HG02981 (cell line): ENCODE measurements around the gene TBP.

Experiments used
- ATAC-seq: cut with Tn5 transposase; IDR thresholded peaks from one replicate; pipeline ENCODE4 v1.9.1; 2021; ENCODE audit warnings: mild to moderate bottlenecking, moderate library complexity; ENCODE audit not compliant: unreplicated experiment

TBP gene

DNA sequence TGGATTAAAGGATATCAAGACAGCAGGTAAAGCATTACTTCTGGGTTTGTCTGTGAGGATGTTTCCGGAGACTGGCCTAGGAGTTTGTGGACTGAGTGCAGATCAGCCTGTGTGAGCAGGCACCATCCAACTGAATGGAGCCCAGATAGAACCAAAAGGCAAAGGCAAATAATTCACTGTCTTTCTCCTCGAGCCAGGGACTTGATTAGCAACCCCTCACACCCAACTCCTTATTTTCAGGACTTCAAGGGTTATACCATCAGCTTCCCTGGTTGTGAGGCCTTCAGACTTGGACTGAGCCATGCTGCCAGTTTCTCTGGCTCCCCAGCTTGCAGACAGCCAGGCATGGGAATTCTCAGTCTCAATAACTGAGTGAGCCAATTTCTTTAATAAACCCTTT lies 20.4 kb upstream of the TBP start:
- no peak for ATAC-seq

DNA sequence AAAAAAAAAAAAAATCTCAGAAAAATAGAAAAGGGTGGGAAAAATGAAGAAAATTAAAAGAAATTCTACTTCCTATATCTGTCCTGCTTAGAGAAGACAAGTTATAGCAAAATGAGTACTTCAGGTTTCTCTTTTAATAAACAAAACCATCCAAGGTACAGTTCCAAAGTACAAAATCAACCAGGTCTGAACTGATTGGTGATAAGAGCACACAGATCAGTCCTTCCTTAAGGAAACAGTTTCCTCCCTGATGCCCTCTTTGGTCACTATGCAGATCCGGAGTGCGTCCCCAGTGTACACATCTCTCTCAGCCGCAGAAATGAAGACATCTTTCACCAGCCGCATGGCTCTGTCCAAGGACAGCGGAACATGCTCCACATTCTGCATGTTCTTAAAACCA lies 19.2 kb upstream of the TBP start:
- ATAC-seq: no peak

DNA sequence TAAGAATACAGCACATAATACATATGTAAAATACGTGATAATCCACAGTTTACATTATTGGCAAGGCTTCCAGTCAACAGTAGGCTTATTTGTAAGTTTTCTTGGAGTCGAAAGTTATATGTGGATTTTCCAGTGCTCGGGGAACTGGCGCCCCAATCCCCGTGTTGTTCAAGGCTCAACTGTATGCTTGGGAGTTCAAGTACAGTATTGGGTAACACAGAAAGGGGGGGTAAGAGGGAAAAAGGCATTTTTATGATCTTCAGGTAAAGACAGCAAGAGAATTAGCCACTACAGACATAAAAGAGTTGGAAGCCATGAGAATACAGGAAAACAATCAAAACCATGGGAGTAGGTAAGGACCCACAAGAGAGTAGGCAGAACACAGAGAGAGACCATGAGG lies 17.5 kb upstream of the TBP start:
- ATAC-seq: no peak

DNA sequence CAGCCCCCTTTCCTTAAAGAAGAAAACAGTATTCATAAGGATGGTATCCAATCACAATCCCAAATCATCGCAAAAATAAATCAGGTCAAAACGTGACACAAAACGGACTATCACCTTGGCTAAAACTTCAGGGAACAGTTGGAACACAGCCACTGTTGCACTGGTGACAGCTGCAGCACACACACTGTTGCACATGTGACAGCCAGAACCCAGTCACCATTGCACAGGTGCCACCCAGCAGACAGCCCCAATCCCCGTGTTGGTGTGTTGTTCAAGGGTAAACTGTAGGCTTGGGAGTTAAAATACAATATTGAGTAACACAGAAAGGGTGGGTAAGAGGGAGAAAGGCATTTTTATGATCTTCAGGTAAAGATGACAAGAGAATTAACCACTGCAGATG lies 16.8 kb upstream of the TBP start:
- ATAC-seq: no peak

DNA sequence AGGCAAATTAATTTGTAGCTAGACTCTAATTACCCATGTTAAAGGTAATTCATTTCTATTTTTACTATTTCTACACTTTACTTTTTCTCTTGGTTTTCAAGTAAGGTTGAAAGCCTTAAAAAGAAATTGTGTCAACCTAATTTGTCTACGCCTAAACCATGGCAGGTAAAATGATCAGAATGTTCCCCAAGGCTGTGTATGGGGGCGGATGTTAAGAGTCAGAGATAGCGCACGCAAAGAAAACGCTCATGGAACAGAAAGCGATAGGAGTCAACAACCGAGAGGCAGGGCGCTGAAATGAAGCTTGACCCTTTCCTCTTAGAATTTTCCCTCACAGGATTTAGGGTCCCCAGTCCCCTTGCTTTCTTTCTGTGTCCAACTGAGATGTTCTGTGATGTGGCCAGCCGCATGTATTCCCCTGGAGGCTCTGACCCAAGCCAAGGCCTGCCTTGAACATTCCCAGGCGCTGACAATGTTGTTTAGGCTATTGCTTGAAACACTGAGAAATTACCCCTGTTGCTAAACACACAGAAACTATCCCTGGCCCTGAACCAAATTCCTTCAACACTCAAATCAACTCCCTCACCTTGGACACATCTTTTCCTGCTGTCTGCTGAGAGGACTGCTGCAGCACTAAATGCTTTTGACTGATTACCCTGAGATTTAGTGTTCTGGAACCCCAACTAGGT lies 12.0 kb upstream of the TBP start:
- ATAC-seq: no peak

DNA sequence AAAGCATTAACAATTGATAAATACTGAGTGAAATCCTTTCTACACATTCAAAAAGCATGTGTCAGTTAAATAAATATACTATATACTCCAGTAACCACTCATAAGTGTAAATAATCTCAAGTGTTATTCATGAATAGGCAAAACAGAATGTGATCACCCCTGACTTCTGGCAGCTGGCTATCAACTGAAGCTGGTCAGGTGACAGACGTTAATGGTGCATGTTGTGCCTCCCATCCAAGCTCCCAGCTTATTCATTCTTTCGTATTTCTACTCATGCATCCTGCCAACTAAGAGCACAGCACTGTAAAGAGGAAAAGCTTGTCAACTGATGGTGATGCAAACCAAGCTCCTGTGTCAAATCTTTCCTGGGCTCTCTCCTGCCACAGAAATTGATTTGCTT lies 8.8 kb upstream of the TBP start:
- no peak for ATAC-seq

DNA sequence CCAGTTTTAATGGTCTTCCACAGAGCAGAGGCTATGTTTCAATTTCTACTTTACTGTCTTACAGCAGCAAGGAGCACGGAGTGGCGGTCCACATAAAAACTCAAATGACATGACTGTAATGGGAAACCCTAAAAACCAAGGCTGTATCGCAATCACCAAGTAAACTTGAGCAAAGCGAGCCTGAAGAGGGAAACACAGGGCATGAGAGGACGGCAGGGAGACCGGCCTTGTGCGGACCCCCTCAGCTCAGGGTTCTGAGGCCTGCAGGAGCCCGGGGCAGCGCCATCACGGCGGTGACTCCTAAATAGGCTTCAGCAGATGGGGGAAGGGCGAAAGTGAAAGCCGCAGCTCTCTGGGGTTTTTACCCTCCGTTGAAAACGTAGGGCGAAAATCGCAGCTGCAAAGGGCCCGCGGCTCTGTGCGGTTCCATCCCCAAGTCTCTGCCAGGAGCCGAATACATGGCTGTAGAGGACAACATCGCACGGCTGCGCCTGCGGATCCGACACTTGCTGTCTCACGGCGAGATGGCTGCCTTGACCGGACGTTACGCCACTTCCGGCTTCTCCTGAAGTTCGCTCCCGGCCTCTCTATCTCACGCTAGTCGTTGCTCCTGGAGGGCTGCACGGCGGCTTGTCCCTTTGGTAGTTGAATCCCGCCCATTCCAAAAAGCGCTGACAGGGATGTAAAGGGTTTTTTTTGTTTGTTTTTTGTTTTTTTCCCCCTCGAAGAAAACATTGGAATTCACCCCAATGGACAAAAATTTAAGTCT lies 1.2 kb upstream of the TBP start, which contains the start of gene PSMB1:
TSS of gene PSMB1 (minus strand) at position 543 of the 769 bp plus-strand sequence. CDS start at position 478, 65 bp downstream.
- ATAC-seq: peak; percentile 52

DNA sequence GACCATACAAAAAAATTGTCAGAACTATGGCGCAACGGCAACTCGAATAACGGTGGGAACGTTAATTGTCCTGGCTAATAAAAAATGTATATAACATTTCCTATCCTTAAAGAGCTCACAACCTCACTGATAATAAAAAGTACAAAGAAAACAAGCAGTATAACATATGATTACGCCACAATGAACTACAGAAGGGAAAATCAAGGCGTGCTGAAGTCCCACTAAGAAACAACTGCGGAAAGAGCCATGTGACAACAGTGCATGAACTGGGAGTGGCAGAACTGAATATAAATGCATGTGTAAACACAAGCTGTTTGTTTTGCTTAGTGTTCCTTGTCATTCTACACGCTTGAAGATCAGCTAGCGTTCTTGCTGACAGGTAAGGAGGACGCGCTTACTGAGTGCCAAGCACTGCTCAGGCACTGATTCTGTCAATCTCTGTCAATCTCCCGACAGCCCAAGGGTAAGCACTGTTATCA lies 596 bp upstream of the TBP start:
- peak; percentile 32 for ATAC-seq

DNA sequence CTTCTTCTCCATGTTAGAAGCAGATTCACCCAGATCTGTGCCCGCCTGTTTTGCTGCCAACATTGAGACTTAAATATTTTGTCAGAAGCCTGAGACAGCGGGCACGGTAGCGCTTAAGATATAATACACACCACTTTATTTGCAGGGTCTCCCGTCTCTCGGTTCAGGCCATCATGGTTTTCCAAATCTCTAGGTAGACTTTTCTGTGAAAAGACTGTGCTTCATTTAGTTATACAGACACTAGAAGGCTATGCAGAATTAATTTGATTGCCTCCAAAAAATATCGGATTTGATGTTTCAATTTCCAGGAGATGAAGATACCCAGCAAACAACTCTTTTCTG lies 598 bp downstream of the TBP start:
- ATAC-seq: no peak

DNA sequence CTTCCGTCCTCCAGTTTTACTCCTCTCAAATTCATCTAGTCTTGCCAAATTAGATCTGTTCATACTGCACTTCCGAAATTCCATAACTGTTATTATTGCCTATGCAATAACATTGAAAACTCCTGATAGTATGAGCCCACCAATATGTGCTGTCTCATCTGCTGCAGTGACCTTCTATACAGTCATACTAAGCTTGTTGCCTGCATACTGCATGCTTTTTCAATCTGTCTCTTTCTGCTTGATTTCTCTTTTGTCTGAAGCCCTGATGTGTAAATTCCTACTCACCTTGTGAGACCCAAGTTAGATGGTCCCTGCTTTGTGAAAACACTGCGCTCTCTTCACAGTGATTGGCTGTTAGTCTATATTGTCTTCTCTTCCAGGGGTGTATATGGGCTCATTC lies 1.1 kb downstream of the TBP start:
- ATAC-seq: no peak

DNA sequence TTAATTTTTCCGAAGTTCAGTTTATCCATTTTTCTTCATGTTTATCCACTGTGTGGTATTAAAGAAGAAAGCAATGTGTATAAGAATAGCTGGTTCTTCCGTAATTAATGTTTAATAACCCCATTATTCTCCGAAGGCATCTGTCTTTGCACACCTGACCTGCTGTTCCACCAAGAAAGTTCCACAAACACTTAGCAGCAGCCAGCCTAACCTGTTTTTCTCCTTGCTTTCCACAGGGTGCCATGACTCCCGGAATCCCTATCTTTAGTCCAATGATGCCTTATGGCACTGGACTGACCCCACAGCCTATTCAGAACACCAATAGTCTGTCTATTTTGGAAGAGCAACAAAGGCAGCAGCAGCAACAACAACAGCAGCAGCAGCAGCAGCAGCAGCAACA lies 7.4 kb downstream of the TBP start:
- no peak for ATAC-seq

DNA sequence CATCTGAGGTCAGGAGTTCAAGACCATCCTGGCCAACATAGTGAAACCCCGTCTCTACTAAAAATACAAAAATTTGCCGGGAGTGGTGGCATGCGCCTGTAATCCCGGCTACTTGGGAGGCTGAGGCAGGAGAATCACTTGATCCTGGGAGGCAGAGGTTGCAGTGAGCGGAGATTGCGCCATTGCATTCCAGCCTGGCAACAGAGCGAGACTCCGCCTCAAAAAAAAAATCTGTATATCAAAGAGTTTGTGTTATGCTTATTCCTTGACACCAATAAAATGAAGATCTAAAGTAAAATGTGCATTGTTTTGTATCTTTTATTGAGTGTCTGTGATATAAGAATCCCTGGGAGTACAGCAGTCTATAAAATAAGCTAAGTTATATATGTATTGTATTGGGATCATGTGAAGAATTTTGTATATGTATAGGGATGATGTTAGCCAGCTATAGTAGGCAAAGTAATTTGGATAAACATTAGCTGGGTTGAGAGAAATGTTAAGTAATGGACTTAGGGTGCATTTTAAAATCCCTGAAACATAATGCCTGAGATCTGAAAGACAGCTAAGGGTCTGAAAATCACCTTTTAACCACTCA lies 10.9 kb downstream of the TBP start:
- ATAC-seq: no peak

DNA sequence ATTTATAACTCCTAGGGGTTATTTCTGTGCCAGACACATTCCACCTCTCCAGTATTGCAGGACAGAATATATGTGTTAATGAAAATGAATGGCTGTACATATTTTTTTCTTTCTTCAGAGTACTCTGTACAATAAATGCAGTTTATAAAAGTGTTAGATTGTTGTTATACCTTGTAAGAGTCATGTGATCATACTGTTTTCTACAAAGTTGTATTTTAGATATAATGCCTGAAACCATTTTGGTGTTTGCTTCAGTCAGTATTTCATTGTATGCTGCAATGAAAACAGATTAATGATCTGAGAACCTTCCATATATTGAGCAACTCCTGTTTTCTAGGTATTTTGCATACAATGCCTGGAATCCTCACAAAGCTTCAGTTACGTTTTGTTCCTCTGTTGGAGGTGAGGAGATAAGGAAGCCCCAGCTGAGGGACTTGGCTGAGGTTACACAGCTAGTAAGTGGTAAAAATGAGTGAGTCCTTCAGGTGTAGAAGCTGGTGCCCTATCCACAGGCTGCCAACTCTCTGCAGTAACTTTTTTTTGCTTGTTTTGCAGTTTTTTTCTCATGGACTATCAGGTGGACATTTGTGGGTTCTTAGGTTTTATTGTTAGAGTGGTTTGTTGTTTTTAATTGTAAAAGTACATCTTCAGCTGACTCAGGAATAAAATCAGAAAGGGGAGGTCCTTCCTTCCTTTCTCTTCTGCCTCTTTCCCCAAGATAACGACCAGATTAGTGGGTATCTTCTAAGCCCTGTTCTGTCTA lies 18.7 kb downstream of the TBP start:
- ATAC-seq: no peak

DNA sequence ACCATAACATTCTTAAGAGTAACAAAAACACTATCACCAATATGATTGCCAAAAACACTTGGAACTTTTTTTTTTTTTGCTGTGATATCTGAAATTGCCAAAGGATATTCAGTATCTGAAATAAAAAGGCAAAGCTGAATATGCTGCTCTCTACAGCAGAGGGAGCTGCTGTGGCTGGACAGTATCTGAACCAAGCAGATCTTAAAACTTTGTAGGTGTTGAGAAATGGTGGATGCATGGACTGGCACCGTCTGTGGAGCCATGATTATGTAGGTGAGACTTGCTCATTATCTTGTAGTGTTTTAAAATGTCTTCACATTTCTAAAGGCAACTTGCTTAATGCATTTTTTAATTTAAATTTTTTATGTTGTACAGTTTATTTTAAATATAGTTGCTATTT lies 21.1 kb downstream of the TBP start:
- ATAC-seq: no peak

DNA sequence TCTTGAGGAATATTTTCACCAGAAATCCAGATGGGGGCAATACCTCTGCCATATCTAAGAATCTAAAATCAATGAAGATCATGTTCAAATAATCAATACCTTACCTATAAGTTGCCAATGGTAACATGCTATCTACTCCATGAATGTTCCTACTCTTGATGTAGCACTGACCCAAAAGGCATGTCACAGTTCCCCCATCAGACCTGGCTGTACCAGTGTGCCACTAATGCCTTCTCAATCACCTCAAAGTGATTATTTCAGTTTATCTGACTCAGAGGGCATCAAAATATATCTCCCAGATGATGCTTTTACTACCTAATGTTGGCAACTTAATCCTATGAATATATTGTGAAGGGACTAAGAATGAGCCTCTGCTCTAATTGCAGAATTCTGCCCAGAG lies 24.7 kb downstream of the TBP start:
- no peak for ATAC-seq

DNA sequence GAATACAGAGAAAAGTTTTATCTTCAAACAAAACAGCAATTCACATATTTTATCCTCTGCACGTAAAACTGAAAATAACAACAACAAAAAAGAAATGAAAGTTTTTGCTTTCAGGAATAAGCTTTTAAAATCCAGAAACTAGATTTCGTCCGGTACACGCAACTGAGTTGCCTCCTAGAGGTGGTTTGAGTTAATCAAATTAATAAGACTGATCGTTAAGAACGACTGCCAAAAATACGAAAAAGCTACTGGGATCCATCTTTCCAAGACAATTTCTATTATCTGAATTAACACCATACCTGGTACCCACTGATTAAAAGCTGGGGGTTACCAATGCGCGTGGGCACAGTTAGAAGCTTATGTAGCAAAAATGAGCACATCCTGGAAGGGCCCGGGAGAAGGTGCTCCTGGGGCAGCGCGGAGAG lies 29.6 kb downstream of the TBP start:
- ATAC-seq: no peak

DNA sequence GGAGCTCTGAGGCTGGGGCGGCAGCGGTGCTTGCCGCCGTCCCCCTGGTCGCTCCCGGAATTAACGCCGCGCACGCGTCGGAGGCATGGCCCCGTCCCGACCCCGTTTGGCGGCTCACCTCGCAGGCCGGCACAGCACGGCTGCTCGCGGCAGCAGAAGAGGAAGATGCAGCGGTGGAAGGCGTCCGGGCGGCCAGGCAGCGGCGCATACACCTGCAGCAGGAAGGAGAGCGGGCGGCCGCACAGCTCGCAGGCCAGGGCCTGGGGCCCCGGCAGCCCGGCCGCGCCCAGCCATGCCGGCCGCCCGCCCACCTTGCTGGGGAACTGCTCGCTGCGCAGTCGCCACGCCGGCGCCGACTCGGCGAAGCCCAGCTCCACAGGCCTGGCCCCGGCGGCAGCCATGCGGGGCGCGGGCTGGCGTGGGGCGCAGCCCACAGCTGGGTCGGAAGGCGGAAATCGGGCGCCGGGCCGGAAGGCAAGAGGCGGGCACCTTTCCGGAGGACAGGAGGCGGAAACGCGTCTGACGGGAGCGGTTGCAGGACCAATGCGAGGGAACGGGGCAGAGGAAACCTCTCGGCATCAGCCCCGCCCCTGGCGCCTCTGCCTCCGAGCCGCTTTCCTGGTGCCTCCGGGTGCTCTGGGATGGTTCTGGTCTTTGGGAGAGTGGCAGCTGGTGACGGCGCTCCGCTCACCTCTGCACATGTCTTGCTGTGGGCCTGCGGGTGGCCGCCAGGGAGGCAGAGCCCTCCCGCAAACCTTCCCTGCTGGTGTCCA lies 30.2 kb downstream of the TBP start, which contains the start of gene PDCD2:
TSS of gene PDCD2 (minus strand) at position 457 of the 773 bp plus-strand sequence. CDS start at position 401, 56 bp downstream.
- ATAC-seq: peak; percentile 98

DNA sequence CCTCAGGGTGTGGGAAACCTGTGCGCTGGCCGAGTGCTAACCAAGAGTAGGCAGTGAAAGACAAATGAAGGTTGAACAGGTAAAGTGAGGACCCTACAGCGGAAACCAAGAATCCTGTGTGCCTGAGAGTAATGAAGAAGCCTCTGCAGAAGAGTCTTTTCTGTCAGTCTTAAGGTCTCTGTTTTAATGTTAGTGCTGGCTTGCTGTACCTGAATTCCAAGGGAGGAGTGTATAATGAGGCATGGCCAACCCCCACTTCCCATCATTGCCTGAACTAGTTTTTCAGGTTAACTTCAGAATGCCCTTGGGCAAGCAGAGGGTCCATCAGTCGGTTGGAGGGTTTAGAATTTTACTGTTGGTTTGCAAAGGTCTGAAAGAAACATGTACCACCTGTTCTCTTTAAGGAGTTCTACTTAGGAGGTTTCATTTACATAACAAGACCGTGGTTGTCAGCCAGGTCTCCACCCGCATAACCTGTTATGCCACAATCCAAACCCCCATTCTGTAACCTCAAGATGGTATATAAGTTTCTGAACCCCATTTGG lies 30.9 kb downstream of the TBP start:
- ATAC-seq: peak; percentile 29

DNA sequence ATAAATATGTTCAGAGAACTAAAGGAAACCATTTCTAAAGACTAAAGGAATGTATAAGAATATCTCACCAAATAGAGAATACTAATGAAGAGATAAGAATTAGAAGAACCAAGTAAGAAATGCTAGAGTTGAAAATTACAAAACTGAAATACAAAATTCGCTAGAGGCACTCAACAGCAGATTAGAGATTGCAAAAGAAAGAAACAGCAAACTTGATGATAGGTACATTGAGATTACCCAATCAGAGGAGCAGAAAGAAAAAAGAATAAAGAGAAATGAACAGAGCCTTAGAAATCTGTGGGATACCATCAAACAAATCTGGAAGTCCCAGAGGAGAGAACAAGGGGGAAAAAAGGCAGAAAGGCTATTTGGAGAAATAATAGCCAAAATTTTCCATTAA lies 36.6 kb downstream of the TBP start:
- ATAC-seq: no peak

DNA sequence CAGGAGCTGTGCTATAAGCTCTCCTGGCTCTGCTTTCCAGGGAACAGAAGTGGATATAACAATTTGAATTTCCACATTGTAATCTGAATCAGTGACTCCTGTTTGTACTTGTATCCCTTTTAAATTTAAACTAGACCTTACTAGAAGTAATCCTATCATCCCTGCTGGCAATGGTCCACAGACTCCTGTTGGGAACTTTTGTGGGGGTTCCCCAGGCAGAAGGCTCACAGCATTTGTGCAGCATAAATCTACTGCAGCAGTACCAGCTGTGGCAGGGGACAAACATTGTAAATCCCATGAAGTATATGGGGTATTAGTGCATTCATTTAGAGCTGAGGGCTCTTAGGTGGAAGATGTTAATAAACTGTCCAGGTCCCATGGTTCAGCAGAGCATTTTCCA lies 42.3 kb downstream of the TBP start:
- ATAC-seq: no peak
